K562 (cell line): Measurements from ENCODE around the gene USP13.

ENCODE experiments used
- ATF3 ChIP-seq, 2 experiments: fragments of 450-650 bp in 1 of 2; sonication (generic) in 1 of 2; formaldehyde crosslinking in 1 of 2; IDR thresholded peaks in 1 of 2; conservative IDR thresholded peaks in 1 of 2; 2 replicates each; pipeline versions ENCODE4 v1.6.1 to v1.8.1; 2016 to 2023; ENCODE audit warnings: mild to moderate bottlenecking in 2 of 2, moderate library complexity in 2 of 2, inconsistent platforms in 1 of 2, missing genetic modification reagents in 1 of 2
- CEBPB ChIP-seq: fragments of 450-650 bp; IDR thresholded peaks from 2 replicates; pipeline ENCODE4 v1.6.1; 2016; ENCODE audit warnings: missing genetic modification characterization, missing compliant biosample characterization
- CTCF ChIP-seq, 3 experiments: IDR thresholded peaks in 2 of 3; conservative IDR thresholded peaks in 1 of 3; 2 replicates each; pipeline ENCODE4 v1.5.1; 2011 to 2012; ENCODE audit warnings: low read length in 3 of 3, mild to moderate bottlenecking in 3 of 3, control low read depth in 2 of 3, improper control_type of control experiment in 1 of 3, inconsistent platforms in 1 of 3, low read depth in 1 of 3, mixed read lengths in 1 of 3, moderate library complexity in 1 of 3; ENCODE audit not compliant: insufficient read depth in 2 of 3
- E2F5 ChIP-seq: sonication (generic); formaldehyde crosslinking; IDR thresholded peaks from 2 replicates; pipeline ENCODE4 v1.8.0; 2022; ENCODE audit warnings: mild to moderate bottlenecking, missing genetic modification reagents
- FOXK2 ChIP-seq, 2 experiments: fragments of 450-650 bp; IDR thresholded peaks in 1 of 2; conservative IDR thresholded peaks in 1 of 2; 2 replicates each; pipeline ENCODE4 v1.6.1; 2016; ENCODE audit warnings: low read depth in 2 of 2, mild to moderate bottlenecking in 1 of 2
- KLF1 ChIP-seq: fragments of 450-650 bp; IDR thresholded peaks from 2 replicates; pipeline ENCODE4 v1.6.1; 2016; ENCODE audit warnings: missing genetic modification characterization, missing compliant biosample characterization
- MLLT1 ChIP-seq, 2 experiments: fragments of 450-650 bp; IDR thresholded peaks; 2 replicates each; pipeline ENCODE4 v1.6.1; 2016
- NONO ChIP-seq, 2 experiments: fragments of 200-400 bp in 1 of 2; fragments of 450-650 bp in 1 of 2; formaldehyde crosslinking in 1 of 2; IDR thresholded peaks; 2 replicates each; pipeline ENCODE4 v1.6.1; 2017; ENCODE audit warnings: low read depth in 2 of 2, mild to moderate bottlenecking in 2 of 2, moderate library complexity in 2 of 2, low read length in 1 of 2
- POLR2AphosphoS5 ChIP-seq: IDR thresholded peaks from 2 replicates; pipeline ENCODE4 v1.6.1; 2011; ENCODE audit warnings: mild to moderate bottlenecking, low read depth, low read length, moderate library complexity; ENCODE audit not compliant: control insufficient read depth, insufficient read depth
- SMC3 ChIP-seq: conservative IDR thresholded peaks from 2 replicates; pipeline ENCODE4 v1.6.1; 2011; ENCODE audit warnings: low read depth, low read length, improper control_type of control experiment; ENCODE audit not compliant: insufficient read depth

GRCh38 chr3:179733797-179734196 lies 81.0 kb downstream of the USP13 start:
- no peak for TF ChIP-seq E2F5
- TF ChIP-seq NONO (IDR thresholded peaks at IDR 0.05; ENCODE audit: low read depth in 2 of 2, low read length in 1 of 2): no peak
- no peak for TF ChIP-seq KLF1 (tag)
- no peak for TF ChIP-seq CEBPB
- TF ChIP-seq POLR2AphosphoS5: no peak
- no peak for TF ChIP-seq SMC3
- TF ChIP-seq MLLT1 (IDR thresholded peaks at IDR 0.05): no peak
- no peak for TF ChIP-seq CTCF (IDR thresholded peaks at IDR 0.05 in 2 of 3, conservative IDR thresholded peaks at IDR 0.05 in 1 of 3; ENCODE audit: insufficient read depth in 2 of 3, low read depth in 1 of 3, low read length in 3 of 3)
- no peak for TF ChIP-seq ATF3 (IDR thresholded peaks at IDR 0.05)
- TF ChIP-seq ATF3 (CRISPR knock-in tag; conservative IDR thresholded peaks at IDR 0.05): no peak
- no peak for TF ChIP-seq FOXK2 (conservative IDR thresholded peaks at IDR 0.05 in 1 of 2, IDR thresholded peaks at IDR 0.05 in 1 of 2; ENCODE audit: low read depth in 2 of 2)
